ENCODE results near the gene WFDC5. TPM values are rescaled to one million over a fixed set of nuclear protein-coding genes. Genes with fewer than 3 reads are reported as not detected.

The WFDC5 gene
- total and polyA plus RNA-seq, 9 of the 15 experiments (the other 6 are each of a cell fraction or from before 2014, with no cell fraction given), result not detected

DNA sequence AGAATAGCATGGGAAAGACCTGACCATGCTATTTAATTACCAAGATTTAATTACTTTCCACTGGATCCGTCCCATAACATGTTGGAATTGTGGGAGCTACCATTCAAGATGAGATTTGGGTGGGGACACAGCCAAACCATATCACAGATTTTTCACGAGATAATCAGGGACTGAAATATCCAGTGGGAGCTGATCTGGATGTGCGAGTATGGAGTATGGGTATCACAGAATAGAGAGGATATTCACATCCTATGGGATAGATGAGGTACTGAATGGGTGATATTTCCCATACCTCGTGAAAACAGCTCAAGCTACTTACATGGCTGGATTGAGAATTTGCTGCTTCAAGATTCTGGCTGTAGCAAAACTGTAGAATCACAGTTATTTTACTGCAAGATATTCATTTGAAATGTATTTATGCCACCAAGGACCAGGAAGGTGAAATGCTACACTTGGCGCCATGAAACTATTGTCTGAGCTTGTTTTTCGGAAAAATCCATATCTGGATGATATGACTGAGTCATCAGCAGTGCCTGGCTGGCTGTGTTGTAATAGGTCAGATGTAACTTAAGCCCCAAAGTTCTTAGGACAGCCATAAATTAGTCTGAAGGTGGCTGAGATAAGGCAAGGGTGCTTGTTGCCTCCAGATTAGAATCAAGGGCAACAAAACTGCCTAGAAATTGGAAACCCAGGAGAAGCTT is 43.9 kb downstream of the WFDC5 start (continued):
- TF ChIP-seq, protein P1, sequence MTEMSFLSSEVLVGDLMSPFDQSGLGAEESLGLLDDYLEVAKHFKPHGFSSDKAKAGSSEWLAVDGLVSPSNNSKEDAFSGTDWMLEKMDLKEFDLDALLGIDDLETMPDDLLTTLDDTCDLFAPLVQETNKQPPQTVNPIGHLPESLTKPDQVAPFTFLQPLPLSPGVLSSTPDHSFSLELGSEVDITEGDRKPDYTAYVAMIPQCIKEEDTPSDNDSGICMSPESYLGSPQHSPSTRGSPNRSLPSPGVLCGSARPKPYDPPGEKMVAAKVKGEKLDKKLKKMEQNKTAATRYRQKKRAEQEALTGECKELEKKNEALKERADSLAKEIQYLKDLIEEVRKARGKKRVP (CRISPR knock-in tag; IDR thresholded peaks at IDR 0.05), result no peak
- no peak for TF ChIP-seq TSC22D4 (tag; IDR thresholded peaks at IDR 0.05)
- TF ChIP-seq PML (IDR thresholded peaks at IDR 0.05; ENCODE audit: low read length), result peak; percentile 57; the same call in 1 of the 2 replicates
- TF ChIP-seq ZEB2 (IDR thresholded peaks at IDR 0.05), result peak; percentile 85
- TF ChIP-seq, protein P2, sequence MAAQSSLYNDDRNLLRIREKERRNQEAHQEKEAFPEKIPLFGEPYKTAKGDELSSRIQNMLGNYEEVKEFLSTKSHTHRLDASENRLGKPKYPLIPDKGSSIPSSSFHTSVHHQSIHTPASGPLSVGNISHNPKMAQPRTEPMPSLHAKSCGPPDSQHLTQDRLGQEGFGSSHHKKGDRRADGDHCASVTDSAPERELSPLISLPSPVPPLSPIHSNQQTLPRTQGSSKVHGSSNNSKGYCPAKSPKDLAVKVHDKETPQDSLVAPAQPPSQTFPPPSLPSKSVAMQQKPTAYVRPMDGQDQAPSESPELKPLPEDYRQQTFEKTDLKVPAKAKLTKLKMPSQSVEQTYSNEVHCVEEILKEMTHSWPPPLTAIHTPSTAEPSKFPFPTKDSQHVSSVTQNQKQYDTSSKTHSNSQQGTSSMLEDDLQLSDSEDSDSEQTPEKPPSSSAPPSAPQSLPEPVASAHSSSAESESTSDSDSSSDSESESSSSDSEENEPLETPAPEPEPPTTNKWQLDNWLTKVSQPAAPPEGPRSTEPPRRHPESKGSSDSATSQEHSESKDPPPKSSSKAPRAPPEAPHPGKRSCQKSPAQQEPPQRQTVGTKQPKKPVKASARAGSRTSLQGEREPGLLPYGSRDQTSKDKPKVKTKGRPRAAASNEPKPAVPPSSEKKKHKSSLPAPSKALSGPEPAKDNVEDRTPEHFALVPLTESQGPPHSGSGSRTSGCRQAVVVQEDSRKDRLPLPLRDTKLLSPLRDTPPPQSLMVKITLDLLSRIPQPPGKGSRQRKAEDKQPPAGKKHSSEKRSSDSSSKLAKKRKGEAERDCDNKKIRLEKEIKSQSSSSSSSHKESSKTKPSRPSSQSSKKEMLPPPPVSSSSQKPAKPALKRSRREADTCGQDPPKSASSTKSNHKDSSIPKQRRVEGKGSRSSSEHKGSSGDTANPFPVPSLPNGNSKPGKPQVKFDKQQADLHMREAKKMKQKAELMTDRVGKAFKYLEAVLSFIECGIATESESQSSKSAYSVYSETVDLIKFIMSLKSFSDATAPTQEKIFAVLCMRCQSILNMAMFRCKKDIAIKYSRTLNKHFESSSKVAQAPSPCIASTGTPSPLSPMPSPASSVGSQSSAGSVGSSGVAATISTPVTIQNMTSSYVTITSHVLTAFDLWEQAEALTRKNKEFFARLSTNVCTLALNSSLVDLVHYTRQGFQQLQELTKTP (IDR thresholded peaks at IDR 0.05; ENCODE audit: low read depth in 1 of 2, partially characterized antibody in 2 of 2), result peak in 1 of 2 experiments; percentile 20
- no peak for TF ChIP-seq HLTF (IDR thresholded peaks at IDR 0.05)
- TF ChIP-seq ZNF77 (CRISPR knock-in tag; IDR thresholded peaks at IDR 0.05), result no peak
- TF ChIP-seq REST (IDR thresholded peaks at IDR 0.05; ENCODE audit: borderline replicate concordance), result peak; percentile 28; the same call in 1 of the 2 replicates
- no peak for TF ChIP-seq REST (CRISPR knock-in tag; IDR thresholded peaks at IDR 0.05; ENCODE audit: low read depth)
- TF ChIP-seq HMGXB4 (CRISPR knock-in tag; IDR thresholded peaks at IDR 0.05), result no peak
- TF ChIP-seq ZNF239 (CRISPR knock-in tag; IDR thresholded peaks at IDR 0.05), result no peak

All from K562 (cell line).